Endodermal cell (in vitro differentiated cells): ENCODE results near the gene ALDH6A1. TPM values are rescaled to one million over a fixed set of nuclear protein-coding genes. Genes with fewer than 3 reads are reported as not detected.

Experiments
- DNase-seq: peaks from one replicate; pipeline ENCODE4 v3.0.0-alpha.2; 2017
- H3K27ac ChIP-seq: 2 replicates; pipeline ENCODE4 v1.5.1; 2013; ENCODE audit warnings: mild to moderate bottlenecking, low read depth, low read length, moderate library complexity
- H3K27me3 ChIP-seq: 2 replicates; pipeline ENCODE4 v1.6.1; 2013; ENCODE audit warnings: mild to moderate bottlenecking, low read length, moderate library complexity; ENCODE audit not compliant: insufficient read depth, control insufficient read depth, poor library complexity, severe bottlenecking
- H3K36me3 ChIP-seq: 2 replicates; pipeline ENCODE4 v1.7.0; 2013; ENCODE audit warnings: mild to moderate bottlenecking, low read length, moderate library complexity; ENCODE audit not compliant: control insufficient read depth, insufficient read depth
- H3K4me1 ChIP-seq: one replicate; pipeline ENCODE4 v1.7.0; 2013; ENCODE audit warnings: low read length; ENCODE audit not compliant: control insufficient read depth, insufficient read depth
- H3K4me3 ChIP-seq: 2 replicates; pipeline ENCODE4 v1.5.1; 2013; ENCODE audit warnings: mild to moderate bottlenecking, low read length, moderate library complexity
- H3K9ac ChIP-seq: 2 replicates; pipeline ENCODE4 v1.6.1; 2013; ENCODE audit warnings: mild to moderate bottlenecking, low read length, moderate library complexity; ENCODE audit not compliant: poor library complexity, severe bottlenecking; ENCODE audit errors: extremely low read depth
- H3K9me3 ChIP-seq: 2 replicates; pipeline ENCODE4 v1.6.1; 2013; ENCODE audit warnings: mild to moderate bottlenecking, low read length, moderate library complexity; ENCODE audit not compliant: control insufficient read depth
- H3K27ac Mint-ChIP-seq: 2 replicates; pipeline ENCODE4 v1.8.0; 2020; ENCODE audit warnings: mixed read lengths
- H3K27me3 Mint-ChIP-seq: 2 replicates; pipeline ENCODE4 v1.8.0; 2021; ENCODE audit warnings: mild to moderate bottlenecking, mixed read lengths; ENCODE audit not compliant: insufficient read depth
- H3K36me3 Mint-ChIP-seq: 2 replicates; pipeline ENCODE4 v1.8.0; 2020; ENCODE audit warnings: low read depth, mixed read lengths
- H3K4me1 Mint-ChIP-seq: 2 replicates; pipeline ENCODE4 v1.8.0; 2020; ENCODE audit warnings: mixed read lengths
- H3K4me3 Mint-ChIP-seq: 2 replicates; pipeline ENCODE4 v1.8.0; 2020; ENCODE audit warnings: mild to moderate bottlenecking, moderate library complexity, mixed read lengths
- H3K9me3 Mint-ChIP-seq: 2 replicates; pipeline ENCODE4 v1.8.0; 2020; ENCODE audit warnings: mild to moderate bottlenecking, mixed read lengths
- WGBS, 2 experiments: methylation state at CpG; one replicate each; pipeline versions ENCODE4 v1.1.5 to v1.1.7; 2013; ENCODE audit warnings: missing lambda C conversion rate in 2 of 2, mixed read lengths in 1 of 2; ENCODE audit not compliant: insufficient coverage in 1 of 2, insufficient read length in 1 of 2; 5-methylcytosine and 5-hydroxymethylcytosine counted together
- total RNA-seq, 2 donors: library from RNA; stranded (reverse); fragmentation: NEBNext Ultra II Directional in 1 of 2; extraction: Animal tissue kit (Norgen Biotek cat#: 25700) in 1 of 2; gene quantifications; 2 replicates in 1 of 2; 3 replicates in 1 of 2; pipeline ENCODE4 v1.2.1, GENCODE V29; 2021
- TF ChIP-seq, protein P1 (sequence below): fragments of 200-600 bp; sonication (generic); conservative IDR thresholded peaks from 2 replicates; pipeline ENCODE4 v1.5.0; 2021; ENCODE audit warnings: antibody characterized with exemption, mild to moderate bottlenecking

Gene ALDH6A1
- total RNA-seq, 2 donors from 2014 or later, result 62.0 to 66.2 TPM

- peak overlapping the region; percentile 97 for H3K4me3 Mint-ChIP-seq
- Histone ChIP-seq H3K36me3 (no peaks in the 10 kb centered on the region), H3K4me1 (peaks cover 4% of the 10 kb centered on the region), H3K9me3 (no peaks in the 10 kb centered on the region), H3K27me3 (no peaks in the 10 kb centered on the region), H3K27ac (peak overlapping the region; percentile 67), H3K4me3 (peak overlapping the region; percentile 93), H3K9ac (peak overlapping the region; percentile 83)
- peak overlapping the region; percentile 97 for H3K27ac Mint-ChIP-seq
- TF ChIP-seq, protein P1, sequence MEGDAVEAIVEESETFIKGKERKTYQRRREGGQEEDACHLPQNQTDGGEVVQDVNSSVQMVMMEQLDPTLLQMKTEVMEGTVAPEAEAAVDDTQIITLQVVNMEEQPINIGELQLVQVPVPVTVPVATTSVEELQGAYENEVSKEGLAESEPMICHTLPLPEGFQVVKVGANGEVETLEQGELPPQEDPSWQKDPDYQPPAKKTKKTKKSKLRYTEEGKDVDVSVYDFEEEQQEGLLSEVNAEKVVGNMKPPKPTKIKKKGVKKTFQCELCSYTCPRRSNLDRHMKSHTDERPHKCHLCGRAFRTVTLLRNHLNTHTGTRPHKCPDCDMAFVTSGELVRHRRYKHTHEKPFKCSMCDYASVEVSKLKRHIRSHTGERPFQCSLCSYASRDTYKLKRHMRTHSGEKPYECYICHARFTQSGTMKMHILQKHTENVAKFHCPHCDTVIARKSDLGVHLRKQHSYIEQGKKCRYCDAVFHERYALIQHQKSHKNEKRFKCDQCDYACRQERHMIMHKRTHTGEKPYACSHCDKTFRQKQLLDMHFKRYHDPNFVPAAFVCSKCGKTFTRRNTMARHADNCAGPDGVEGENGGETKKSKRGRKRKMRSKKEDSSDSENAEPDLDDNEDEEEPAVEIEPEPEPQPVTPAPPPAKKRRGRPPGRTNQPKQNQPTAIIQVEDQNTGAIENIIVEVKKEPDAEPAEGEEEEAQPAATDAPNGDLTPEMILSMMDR, result no peak
- no peaks in the 10 kb centered on the region for H3K27me3 Mint-ChIP-seq
- peaks cover 22% of the 10 kb centered on the region for H3K4me1 Mint-ChIP-seq
- peaks cover 5% of the 10 kb centered on the region for H3K36me3 Mint-ChIP-seq
- DNase-seq, result no peak
- H3K9me3 Mint-ChIP-seq, result no peaks in the 10 kb centered on the region
- WGBS, 2 experiments, result 0 to 3% methylated on average over 10 to 12 of the region's 15 CpGs
Measured at GRCh38 chr14:74083784-74084276, 423 bp downstream of the ALDH6A1 start.

DNA sequence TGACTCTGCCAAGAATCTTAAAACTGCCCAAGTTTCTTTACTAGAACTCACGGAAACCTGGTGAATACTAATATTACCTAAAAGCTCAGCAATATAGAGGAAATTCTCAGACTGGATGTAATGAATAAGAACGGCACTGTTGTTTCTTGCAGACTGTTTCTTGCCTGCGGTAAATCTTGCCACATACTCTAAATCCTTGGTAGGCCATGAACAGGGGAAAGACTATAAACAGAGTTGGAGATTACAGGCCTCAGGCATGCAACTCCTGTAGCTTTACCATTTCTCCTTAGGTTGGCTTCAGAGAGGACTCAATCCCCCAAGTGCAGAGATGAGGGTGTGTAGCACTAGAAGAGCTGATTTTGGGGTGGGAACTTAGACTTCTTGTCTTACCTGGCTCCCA, 1.1 kb downstream of the ALDH6A1 start:
- DNase-seq, result no peak
- peak overlapping the region; percentile 97 for H3K4me3 Mint-ChIP-seq

GRCh38 chr14:74081491-74081890, 2.8 kb downstream of the ALDH6A1 start:
- Mint-ChIP-seq H3K4me3 (no peak overlapping the region), H3K9me3 (no peaks in the 10 kb centered on the region), H3K4me1 (peaks cover 26% of the 10 kb centered on the region), H3K27me3 (no peaks in the 10 kb centered on the region), H3K36me3 (peaks cover 6% of the 10 kb centered on the region), H3K27ac (no peak overlapping the region)
- no peak overlapping the region for H3K27ac ChIP-seq
- H3K4me1 ChIP-seq, result peaks cover 4% of the 10 kb centered on the region
- H3K36me3 ChIP-seq, result no peaks in the 10 kb centered on the region
- TF ChIP-seq, protein P1, result no peak
- no peak for DNase-seq
- no peak overlapping the region for H3K9ac ChIP-seq
- WGBS, 2 experiments, result 95 to 96% methylated on average over 3 of the region's 3 CpGs
- H3K9me3 ChIP-seq, result no peaks in the 10 kb centered on the region
- H3K4me3 ChIP-seq, result no peak overlapping the region
- H3K27me3 ChIP-seq, result no peaks in the 10 kb centered on the region

More for the DNA sequence above, 1.1 kb downstream of the ALDH6A1 start:
- Mint-ChIP-seq H3K36me3 (peaks cover 6% of the 10 kb centered on the region), H3K9me3 (no peaks in the 10 kb centered on the region), H3K27ac (peak overlapping the region; percentile 97), H3K27me3 (no peaks in the 10 kb centered on the region), H3K4me1 (peaks cover 22% of the 10 kb centered on the region)
- Histone ChIP-seq H3K9me3 (no peaks in the 10 kb centered on the region), H3K27me3 (no peaks in the 10 kb centered on the region), H3K9ac (peak overlapping the region; percentile 83), H3K27ac (no peak overlapping the region), H3K4me3 (peak overlapping the region; percentile 93), H3K36me3 (no peaks in the 10 kb centered on the region), H3K4me1 (peaks cover 4% of the 10 kb centered on the region)
- 89 to 100% methylated on average over 1 to 3 of the region's 3 CpGs for WGBS, 2 experiments
- TF ChIP-seq, protein P1, result no peak
